GM19438 (cell line): Measurements from ENCODE around the gene DUSP6.

Experiments
- ATAC-seq: cut with Tn5 transposase; IDR thresholded peaks from one replicate; pipeline ENCODE4 v1.9.1; 2021; ENCODE audit warnings: low read depth; ENCODE audit not compliant: unreplicated experiment

Gene DUSP6

DNA sequence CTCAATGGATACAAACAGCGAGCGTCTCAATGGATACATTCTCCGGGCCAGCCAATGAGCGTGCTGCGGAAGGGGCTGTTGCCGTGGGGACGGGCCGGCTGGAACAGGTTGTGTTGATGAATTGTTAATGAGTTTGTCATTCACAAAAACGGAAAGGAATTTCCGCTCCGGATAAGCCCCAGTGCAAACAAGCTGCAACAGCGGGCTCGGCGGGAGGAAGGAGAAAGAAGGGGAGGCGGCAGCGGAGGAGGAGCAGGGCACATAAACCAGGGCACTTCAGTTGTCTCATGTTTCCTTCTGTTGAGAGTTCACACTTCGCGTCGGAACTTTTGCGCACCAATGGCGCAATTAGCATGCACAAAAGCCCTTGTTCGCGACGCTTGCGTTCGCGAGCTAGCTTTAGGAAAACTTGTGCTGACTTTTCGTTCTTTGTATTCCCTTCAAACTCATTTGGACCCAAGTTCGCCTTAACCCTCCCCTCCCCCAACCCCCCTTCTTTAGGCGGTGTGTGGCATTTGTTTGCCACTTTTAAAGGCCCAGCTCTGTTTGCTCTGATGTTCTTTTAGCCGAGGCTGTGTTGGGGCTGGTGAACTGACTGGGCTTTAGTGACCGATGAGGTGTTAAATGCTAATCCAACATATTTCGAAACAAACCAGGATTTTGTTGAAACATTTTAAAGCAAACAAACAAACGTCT is at the start of gene DUSP6:
Gene DUSP6 (minus strand): TSS at position 10 of the 696 bp plus-strand sequence. CDS start 462 bp downstream, outside the sequence.
- ATAC-seq: peak; percentile 44

DNA sequence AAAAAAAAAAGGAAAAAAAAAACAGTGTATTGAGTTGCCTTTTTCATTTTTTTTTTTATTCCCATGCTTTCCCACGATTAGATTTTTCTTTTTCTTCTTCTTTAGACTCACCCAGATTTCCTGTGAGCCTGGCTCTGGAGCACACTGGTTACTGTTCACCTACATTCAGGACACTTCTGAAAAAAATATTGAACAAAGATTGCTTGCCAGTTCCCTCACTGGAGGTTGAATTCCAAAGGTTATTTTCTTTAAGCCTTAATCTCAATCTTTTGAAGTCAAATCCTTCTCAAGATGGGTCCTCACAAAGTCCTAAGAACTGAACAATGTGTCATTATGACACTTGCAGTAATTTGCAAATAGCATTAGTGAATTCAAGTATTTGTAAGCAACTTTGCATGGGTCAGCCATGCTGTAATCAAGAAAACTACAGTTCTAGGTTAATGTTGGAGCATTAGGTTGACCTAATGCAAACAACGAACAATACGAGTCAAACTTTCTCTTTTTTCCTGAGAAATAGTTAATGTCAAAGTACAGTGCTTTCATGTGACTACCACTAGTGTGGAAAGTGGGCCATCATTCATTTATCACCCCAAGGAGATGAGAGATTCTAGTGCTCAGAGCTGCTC is 49.2 kb upstream of the DUSP6 start:
- no peak for ATAC-seq

DNA sequence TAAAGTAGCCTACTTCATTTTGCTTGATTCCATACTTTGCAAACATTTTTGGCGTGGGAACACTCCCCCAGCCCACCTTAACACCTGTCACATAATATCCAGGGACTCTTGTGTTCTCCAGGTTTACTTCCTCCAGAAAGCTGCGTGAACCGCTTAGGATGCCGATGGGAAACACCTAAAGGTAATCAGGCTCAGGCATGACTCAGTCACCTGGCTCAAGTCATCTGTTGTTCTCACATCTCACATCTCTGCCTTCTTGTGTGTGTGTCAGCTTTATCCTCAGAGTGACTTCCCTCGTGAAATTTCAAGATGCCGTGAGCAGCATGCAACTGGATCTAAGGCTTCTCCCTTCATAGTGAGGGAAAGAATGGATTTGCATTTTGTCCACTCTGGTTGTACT is 48.1 kb upstream of the DUSP6 start:
- ATAC-seq: no peak

DNA sequence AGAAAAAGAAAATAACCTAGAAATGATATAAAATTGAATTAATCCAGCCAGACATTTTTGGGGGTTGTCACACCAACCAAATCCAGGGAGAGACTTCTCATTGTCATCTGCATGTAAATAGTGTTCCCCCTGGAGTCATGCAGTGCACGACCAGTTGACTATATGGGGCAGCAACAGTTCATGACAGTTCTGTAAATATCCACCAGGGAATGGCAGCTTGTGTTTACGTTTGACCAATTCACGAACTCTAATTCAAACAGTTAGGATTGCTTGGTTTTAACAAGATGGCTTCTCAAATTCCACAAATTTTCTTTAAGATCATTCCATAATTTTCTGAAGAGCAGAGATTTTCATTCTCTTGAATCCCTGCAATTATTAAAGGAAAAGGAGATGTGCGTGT is 43.4 kb upstream of the DUSP6 start:
- no peak for ATAC-seq

- no peak for ATAC-seq
Measured at GRCh38 chr12:89393551-89394121, 41.3 kb upstream of the DUSP6 start.

DNA sequence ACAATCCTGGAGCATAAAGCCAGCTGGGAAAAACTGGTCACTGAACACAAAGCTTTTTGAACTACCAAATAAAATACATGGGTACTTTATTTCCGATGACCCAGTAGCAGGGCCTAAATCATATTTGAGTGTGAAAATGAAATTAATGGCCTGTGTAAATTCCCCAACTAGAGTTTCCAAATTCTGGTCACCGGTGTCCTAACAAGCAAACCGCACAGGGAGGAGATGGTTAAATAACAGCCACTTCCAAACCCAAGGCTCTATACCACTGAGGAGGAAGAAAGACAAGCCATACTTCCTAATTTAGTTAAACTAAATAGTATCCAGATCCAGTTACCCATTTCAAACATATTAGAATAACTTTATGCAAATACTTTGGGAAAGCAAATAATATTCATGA is 40.1 kb upstream of the DUSP6 start:
- ATAC-seq: no peak

GRCh38 chr12:89391726-89392336 is 39.5 kb upstream of the DUSP6 start:
- ATAC-seq: no peak

DNA sequence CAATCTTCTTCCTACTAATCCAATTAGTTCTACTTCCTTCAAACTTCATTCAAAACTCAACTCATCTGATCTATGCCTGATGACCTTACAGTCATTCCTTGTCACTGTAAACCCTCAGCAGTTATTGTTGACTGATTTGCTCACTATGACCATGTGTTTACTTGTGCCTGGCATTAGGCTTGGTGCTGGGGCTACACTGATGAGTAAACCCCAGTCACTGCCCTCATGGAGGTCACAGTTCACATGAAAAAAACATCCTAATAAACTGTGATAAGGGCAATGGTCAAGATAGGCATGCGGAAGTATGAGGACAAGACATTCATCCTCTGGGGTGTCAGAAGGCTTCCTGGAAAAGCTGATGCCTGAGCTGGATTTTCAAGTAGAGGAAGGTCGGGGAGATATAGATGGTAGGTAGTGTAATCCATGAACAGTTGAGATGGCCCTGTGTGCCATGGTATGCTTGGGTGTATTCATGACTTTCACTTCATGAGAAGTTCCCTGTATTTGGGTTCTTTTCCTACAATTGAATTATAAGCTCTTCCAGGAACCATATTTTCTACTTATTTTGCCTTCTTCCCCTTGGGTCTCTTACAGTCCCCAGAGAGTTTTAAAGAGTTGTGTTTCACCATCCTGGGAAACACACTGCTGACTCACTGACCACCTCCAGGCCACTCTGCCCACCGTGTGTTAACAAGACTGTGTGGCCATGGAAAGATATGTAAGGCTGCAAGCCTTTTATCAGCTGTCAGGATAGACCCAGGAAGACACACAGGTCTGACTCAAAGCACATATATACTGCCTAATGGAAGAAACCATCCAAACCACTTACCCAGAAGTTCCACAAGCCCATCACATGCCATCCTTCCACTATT is 38.7 kb upstream of the DUSP6 start:
- ATAC-seq: no peak

DNA sequence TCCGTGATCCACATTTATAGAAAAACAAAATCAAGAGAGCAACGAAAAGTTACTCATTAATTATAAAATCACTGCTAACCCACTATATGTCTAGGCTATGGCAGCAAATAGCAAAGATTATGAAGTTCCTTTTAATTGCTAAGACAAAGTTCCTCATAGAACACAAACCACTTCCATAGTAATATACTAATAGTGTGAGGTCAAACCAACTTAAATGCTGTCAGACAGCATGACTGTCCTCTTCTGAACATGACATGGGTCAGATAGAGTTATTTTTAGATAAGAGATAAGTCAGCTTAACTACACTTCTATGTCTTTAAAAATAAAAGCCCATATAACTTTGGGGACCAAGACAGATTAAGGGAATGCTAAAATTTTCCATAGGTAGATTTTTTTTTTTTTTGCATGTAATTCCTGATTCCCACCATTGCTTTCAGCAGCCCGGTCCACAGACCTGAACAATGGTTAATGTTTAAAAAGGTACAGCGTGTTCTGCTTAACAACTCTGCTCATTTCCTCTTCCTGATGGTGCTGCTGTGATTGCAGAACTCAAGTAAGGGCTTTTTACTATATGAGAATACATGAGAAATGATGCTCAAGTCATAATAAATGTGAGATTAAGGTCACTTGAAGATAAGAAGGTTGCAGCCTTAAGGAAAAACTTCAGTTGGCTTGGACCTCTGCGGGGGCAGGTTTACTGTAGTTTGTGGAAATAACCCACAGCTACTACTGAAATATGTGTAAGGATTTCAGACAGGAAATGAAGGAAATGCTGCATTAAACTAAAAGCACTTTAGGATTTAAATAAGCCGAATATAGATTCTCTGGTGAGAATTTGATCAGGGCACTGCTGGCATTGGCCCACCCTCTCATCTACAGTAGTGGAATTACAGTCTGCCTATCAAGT is 37.7 kb upstream of the DUSP6 start:
- peak; percentile 91 for ATAC-seq

- no peak for ATAC-seq
Measured at GRCh38 chr12:89386138-89386537, 33.8 kb upstream of the DUSP6 start.

GRCh38 chr12:89384807-89385206 is 32.5 kb upstream of the DUSP6 start:
- ATAC-seq: no peak

GRCh38 chr12:89384050-89384758 is 31.9 kb upstream of the DUSP6 start:
- no peak for ATAC-seq

DNA sequence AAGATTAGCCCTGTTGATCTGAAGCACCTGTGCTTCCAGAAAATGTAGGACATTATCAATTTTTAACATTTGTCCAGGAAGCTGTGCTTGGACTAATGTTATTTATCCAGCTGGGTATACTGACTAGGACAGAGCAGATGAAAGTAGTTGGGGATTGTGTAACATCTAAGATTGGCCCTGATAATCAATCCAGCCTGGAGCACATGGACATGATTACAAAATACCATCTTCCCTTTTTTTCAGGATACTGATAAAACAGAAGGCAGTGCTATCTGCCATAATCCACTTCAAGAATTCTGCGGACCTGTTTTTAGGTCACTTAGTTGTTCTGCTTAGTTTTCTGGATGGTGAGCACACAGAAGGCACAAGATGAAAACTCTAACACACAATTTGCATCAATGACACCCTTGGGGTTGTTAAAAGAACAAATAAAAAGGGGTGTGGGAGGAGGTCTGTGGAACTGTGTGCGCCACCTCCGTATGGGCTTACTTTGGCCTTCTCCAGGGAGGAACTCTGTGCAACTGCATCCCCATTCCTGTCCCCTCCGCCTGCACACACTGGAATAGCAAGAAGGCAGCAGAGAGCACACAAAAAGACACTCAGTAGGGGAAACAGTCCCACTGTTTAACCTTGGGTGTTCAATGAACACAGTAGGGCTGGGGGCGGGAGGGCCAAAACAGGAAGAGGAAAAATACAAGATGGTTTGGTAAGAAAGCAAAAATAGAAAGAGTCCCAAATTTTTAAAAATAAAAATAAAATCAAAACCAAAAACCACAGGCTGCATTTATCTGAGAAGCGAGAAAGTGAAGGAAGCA is 31.1 kb upstream of the DUSP6 start:
- no peak for ATAC-seq

DNA sequence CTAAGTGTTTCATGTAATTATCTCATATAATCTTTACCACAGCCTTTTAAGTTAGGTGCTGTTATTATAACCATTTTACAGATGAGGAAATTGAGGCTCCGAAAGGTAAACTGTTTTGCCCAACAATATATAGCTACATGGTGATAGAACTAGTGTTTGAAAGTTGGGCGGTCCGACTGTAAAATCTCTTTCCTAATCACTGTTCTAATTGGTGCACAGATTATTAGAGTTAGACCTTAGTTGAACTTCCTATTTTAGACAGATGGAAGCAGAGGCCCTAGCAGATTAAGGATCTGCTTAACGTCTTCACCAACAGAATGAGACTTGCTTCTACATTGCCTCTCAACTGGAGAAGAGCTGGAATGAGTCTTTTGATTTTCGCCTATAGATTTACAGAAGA is 30.0 kb upstream of the DUSP6 start:
- no peak for ATAC-seq

- no peak for ATAC-seq
Measured at GRCh38 chr12:89379839-89380467, 27.7 kb upstream of the DUSP6 start.

GRCh38 chr12:89379148-89379838 is 27.0 kb upstream of the DUSP6 start:
- ATAC-seq: no peak

DNA sequence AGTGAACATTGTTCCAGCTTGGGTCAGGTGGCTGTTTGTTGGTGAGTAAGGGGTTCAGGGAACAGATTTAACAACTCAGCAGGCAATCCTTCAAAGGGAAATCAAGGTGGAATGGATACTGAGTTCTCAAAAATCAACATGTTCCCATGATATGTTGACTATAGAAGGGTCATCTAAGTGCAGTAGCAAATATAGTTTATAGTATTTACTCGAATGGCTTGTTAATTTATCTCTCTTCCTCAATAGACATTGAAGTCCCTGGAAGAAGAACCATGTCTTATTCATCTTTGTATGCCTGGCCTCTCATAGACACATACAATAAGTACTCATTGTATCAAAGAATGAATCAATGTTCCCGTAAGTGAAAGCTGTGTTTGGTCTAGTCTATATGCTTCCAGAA is 24.5 kb upstream of the DUSP6 start:
- no peak for ATAC-seq
